IgD-negative memory B cell (primary cell): ENCODE data around the gene COX4I1. TPM values are rescaled to one million over a fixed set of nuclear protein-coding genes. Genes with fewer than 3 reads are reported as not detected.

Experiments
- H3K27ac Mint-ChIP-seq, 3 donors: one replicate each; pipeline ENCODE4 v1.8.0; 2020 to 2022; ENCODE audit warnings: mild to moderate bottlenecking in 3 of 3, mixed read lengths in 3 of 3, moderate library complexity in 1 of 3
- H3K27me3 Mint-ChIP-seq: one replicate; pipeline ENCODE4 v1.8.0; 2021; ENCODE audit warnings: mixed read lengths
- H3K36me3 Mint-ChIP-seq: one replicate; pipeline ENCODE4 v1.8.0; 2020; ENCODE audit warnings: mild to moderate bottlenecking, mixed read lengths
- H3K4me1 Mint-ChIP-seq, 3 donors: one replicate each; pipeline ENCODE4 v1.8.0; 2020 to 2022; ENCODE audit warnings: mixed read lengths in 3 of 3, mild to moderate bottlenecking in 1 of 3
- H3K4me3 Mint-ChIP-seq, 4 donors: one replicate each; pipeline ENCODE4 v1.8.0; 2020 to 2022; ENCODE audit warnings: mild to moderate bottlenecking in 4 of 4, mixed read lengths in 4 of 4, moderate library complexity in 3 of 4
- H3K9me3 Mint-ChIP-seq, 3 donors: one replicate each; pipeline ENCODE4 v1.8.0; 2020 to 2021; ENCODE audit warnings: mixed read lengths in 3 of 3, mild to moderate bottlenecking in 1 of 3
- polyA plus RNA-seq: library from polyadenylated mRNA; unstranded; fragments of 300-500 nt; fragmentation: Illumina TruSeq; gene quantifications from one replicate; pipeline ENCODE4 v1.2.3, GENCODE V29; 2021

COX4I1 gene
- polyA plus RNA-seq, 1 donor from 2014 or later = 1,007 TPM

- H3K4me3 Mint-ChIP-seq = peak overlapping the region; percentile 19 to 87 (median 40)
- peak overlapping the region; percentile 30 to 99 (median 68) for H3K27ac Mint-ChIP-seq
- peaks cover 4% of the 10 kb centered on the region for H3K27me3 Mint-ChIP-seq
- no peaks in the 10 kb centered on the region for H3K9me3 Mint-ChIP-seq
- peaks cover 4% of the 10 kb centered on the region for H3K36me3 Mint-ChIP-seq
- H3K4me1 Mint-ChIP-seq = peaks cover 40 to 57% (median 55%) of the 10 kb centered on the region in 3 donors
Observed at GRCh38 chr16:85759136-85759535, 40.4 kb upstream of the COX4I1 start.

- H3K27me3 Mint-ChIP-seq = peaks cover 4% of the 10 kb centered on the region
- peak overlapping the region in 3 of 4 donors; percentile 59 to 83 (median 83) for H3K4me3 Mint-ChIP-seq
- H3K27ac Mint-ChIP-seq = peak overlapping the region in 2 of 3 donors; percentile 30 to 99
- peaks cover 34 to 50% (median 50%) of the 10 kb centered on the region in 3 donors for H3K4me1 Mint-ChIP-seq
- H3K9me3 Mint-ChIP-seq = no peaks in the 10 kb centered on the region
- H3K36me3 Mint-ChIP-seq = peaks cover 4% of the 10 kb centered on the region
Observed at GRCh38 chr16:85759631-85760419, 39.7 kb upstream of the COX4I1 start.

- Mint-ChIP-seq H3K9me3 (no peaks in the 10 kb centered on the region), H3K4me1 (peaks cover 26 to 39% (median 36%) of the 10 kb centered on the region in 3 donors), H3K4me3 (peak overlapping the region in 2 of 4 donors; percentile 50 to 72), H3K27me3 (peaks cover 4% of the 10 kb centered on the region), H3K36me3 (peaks cover 4% of the 10 kb centered on the region), H3K27ac (peak overlapping the region in 1 of 3 donors; percentile 56)
Observed at GRCh38 chr16:85761861-85762260, 37.6 kb upstream of the COX4I1 start.

- Mint-ChIP-seq H3K4me1 (peaks cover 19 to 27% (median 27%) of the 10 kb centered on the region in 3 donors), H3K4me3 (no peak overlapping the region), H3K36me3 (peaks cover 4% of the 10 kb centered on the region), H3K27me3 (peaks cover 4% of the 10 kb centered on the region), H3K27ac (no peak overlapping the region), H3K9me3 (no peaks in the 10 kb centered on the region)
Observed at GRCh38 chr16:85762970-85763369, 36.5 kb upstream of the COX4I1 start.

GRCh38 chr16:85763616-85764015, 35.9 kb upstream of the COX4I1 start:
- no peak overlapping the region for H3K27ac Mint-ChIP-seq
- no peak overlapping the region for H3K4me3 Mint-ChIP-seq
- H3K9me3 Mint-ChIP-seq = no peaks in the 10 kb centered on the region
- H3K27me3 Mint-ChIP-seq = peaks cover 4% of the 10 kb centered on the region
- H3K4me1 Mint-ChIP-seq = peaks cover 17 to 25% (median 24%) of the 10 kb centered on the region in 3 donors
- peaks cover 4% of the 10 kb centered on the region for H3K36me3 Mint-ChIP-seq

- Mint-ChIP-seq H3K27me3 (peaks cover 2% of the 10 kb centered on the region), H3K4me1 (peaks cover 9 to 11% (median 9%) of the 10 kb centered on the region in 3 donors), H3K27ac (no peak overlapping the region), H3K36me3 (peaks cover 6% of the 10 kb centered on the region), H3K4me3 (no peak overlapping the region), H3K9me3 (no peaks in the 10 kb centered on the region)
Observed at GRCh38 chr16:85765211-85765610, 34.3 kb upstream of the COX4I1 start.

GRCh38 chr16:85765767-85766166, 33.7 kb upstream of the COX4I1 start:
- Mint-ChIP-seq H3K36me3 (peaks cover 6% of the 10 kb centered on the region), H3K4me3 (no peak overlapping the region), H3K9me3 (no peaks in the 10 kb centered on the region), H3K27ac (no peak overlapping the region), H3K4me1 (peaks cover 7 to 11% (median 9%) of the 10 kb centered on the region in 3 donors), H3K27me3 (peaks cover 2% of the 10 kb centered on the region)

- H3K4me1 Mint-ChIP-seq = peaks cover 0 to 4% (median 2%) of the 10 kb centered on the region in 3 donors
- H3K9me3 Mint-ChIP-seq = no peaks in the 10 kb centered on the region
- H3K36me3 Mint-ChIP-seq = peaks cover 2% of the 10 kb centered on the region
- no peak overlapping the region for H3K27ac Mint-ChIP-seq
- H3K27me3 Mint-ChIP-seq = peaks cover 2% of the 10 kb centered on the region
- no peak overlapping the region for H3K4me3 Mint-ChIP-seq
Observed at GRCh38 chr16:85767531-85767930, 32.0 kb upstream of the COX4I1 start.

- Mint-ChIP-seq H3K4me1 (peaks cover 0 to 4% (median 2%) of the 10 kb centered on the region in 3 donors), H3K27me3 (peaks cover 2% of the 10 kb centered on the region), H3K27ac (peak overlapping the region in 1 of 3 donors; percentile 17), H3K36me3 (peaks cover 2% of the 10 kb centered on the region), H3K4me3 (no peak overlapping the region), H3K9me3 (no peaks in the 10 kb centered on the region)
Observed at GRCh38 chr16:85768199-85768598, 31.3 kb upstream of the COX4I1 start.

- no peaks in the 10 kb centered on the region for H3K4me1 Mint-ChIP-seq
- H3K9me3 Mint-ChIP-seq = no peaks in the 10 kb centered on the region
- H3K36me3 Mint-ChIP-seq = peaks cover 2% of the 10 kb centered on the region
- H3K27ac Mint-ChIP-seq = no peak overlapping the region
- no peaks in the 10 kb centered on the region for H3K27me3 Mint-ChIP-seq
- peak overlapping the region in 1 of 4 donors; percentile 17 for H3K4me3 Mint-ChIP-seq
Observed at GRCh38 chr16:85770741-85771140, 28.8 kb upstream of the COX4I1 start.

GRCh38 chr16:85773044-85773443, 26.5 kb upstream of the COX4I1 start:
- Mint-ChIP-seq H3K27ac (no peak overlapping the region), H3K9me3 (no peaks in the 10 kb centered on the region), H3K4me1 (no peaks in the 10 kb centered on the region), H3K36me3 (peaks cover 2% of the 10 kb centered on the region), H3K4me3 (no peak overlapping the region), H3K27me3 (no peaks in the 10 kb centered on the region)

- H3K9me3 Mint-ChIP-seq = no peaks in the 10 kb centered on the region
- no peaks in the 10 kb centered on the region for H3K27me3 Mint-ChIP-seq
- no peak overlapping the region for H3K4me3 Mint-ChIP-seq
- H3K4me1 Mint-ChIP-seq = no peaks in the 10 kb centered on the region
- no peak overlapping the region for H3K27ac Mint-ChIP-seq
- peaks cover 5% of the 10 kb centered on the region for H3K36me3 Mint-ChIP-seq
Observed at GRCh38 chr16:85774136-85774535, 25.4 kb upstream of the COX4I1 start.

GRCh38 chr16:85774811-85775210, 24.7 kb upstream of the COX4I1 start:
- Mint-ChIP-seq H3K27ac (no peak overlapping the region), H3K4me1 (no peaks in the 10 kb centered on the region), H3K27me3 (no peaks in the 10 kb centered on the region), H3K4me3 (no peak overlapping the region), H3K9me3 (no peaks in the 10 kb centered on the region), H3K36me3 (peaks cover 4% of the 10 kb centered on the region)

- Mint-ChIP-seq H3K9me3 (no peaks in the 10 kb centered on the region), H3K36me3 (peaks cover 8% of the 10 kb centered on the region), H3K4me1 (no peaks in the 10 kb centered on the region)
Observed at GRCh38 chr16:85777583-85778310, 21.7 kb upstream of the COX4I1 start.

GRCh38 chr16:85778873-85779272, 20.6 kb upstream of the COX4I1 start:
- Mint-ChIP-seq H3K4me3 (no peak overlapping the region), H3K27ac (no peak overlapping the region)

More at GRCh38 chr16:85777583-85778310, 21.7 kb upstream of the COX4I1 start:
- H3K4me3 Mint-ChIP-seq = no peak overlapping the region
- no peak overlapping the region for H3K27ac Mint-ChIP-seq
- H3K27me3 Mint-ChIP-seq = no peaks in the 10 kb centered on the region

More at GRCh38 chr16:85778873-85779272, 20.6 kb upstream of the COX4I1 start:
- Mint-ChIP-seq H3K27me3 (no peaks in the 10 kb centered on the region), H3K9me3 (no peaks in the 10 kb centered on the region), H3K36me3 (peaks cover 8% of the 10 kb centered on the region), H3K4me1 (no peaks in the 10 kb centered on the region)
